Karpas-422 (cell line): ENCODE results near the gene DCTN4. TPM values are rescaled to one million over a fixed set of nuclear protein-coding genes. Genes with fewer than 3 reads are reported as not detected.
"Not testable (repeated sequence)": the region's sequence is repeated elsewhere in the genome, so short reads cannot be mapped to it uniquely, and the experiment has no call there.

Experiments used
- DNase-seq: peaks from one replicate; pipeline ENCODE4 v3.0.0-alpha.2; 2015
- H2AFZ ChIP-seq: fragments of 200-600 bp; sonication (generic); 2 replicates; pipeline ENCODE4 v1.6.1; 2014; ENCODE audit warnings: antibody characterized with exemption, low read length, mixed read lengths
- H3K27ac ChIP-seq: fragments of 200-600 bp; sonication (generic); 2 replicates; pipeline ENCODE4 v1.5.1; 2014; ENCODE audit warnings: mild to moderate bottlenecking, low read length, moderate library complexity
- H3K27me3 ChIP-seq: fragments of 200-600 bp; sonication (generic); 2 replicates; pipeline ENCODE4 v1.6.1; 2014; ENCODE audit warnings: low read length, mixed read lengths
- H3K36me3 ChIP-seq: fragments of 200-600 bp; sonication (generic); 2 replicates; pipeline ENCODE4 v1.6.1; 2014; ENCODE audit warnings: low read length, mixed read lengths; ENCODE audit not compliant: insufficient read depth
- H3K4me1 ChIP-seq: fragments of 200-600 bp; sonication (generic); 2 replicates; pipeline ENCODE4 v1.6.1; 2014; ENCODE audit warnings: mild to moderate bottlenecking, low read length, mixed read lengths
- H3K4me2 ChIP-seq: fragments of 200-600 bp; sonication (generic); 2 replicates; pipeline ENCODE4 v1.6.1; 2014; ENCODE audit warnings: low read length, low read depth, mild to moderate bottlenecking; ENCODE audit not compliant: poor library complexity, severe bottlenecking
- H3K4me3 ChIP-seq: fragments of 200-600 bp; sonication (generic); 2 replicates; pipeline ENCODE4 v1.5.1; 2014; ENCODE audit warnings: mild to moderate bottlenecking, antibody characterized with exemption, low read length, mixed read lengths
- H3K79me2 ChIP-seq: fragments of 200-600 bp; sonication (generic); 2 replicates; pipeline ENCODE4 v1.6.1; 2014; ENCODE audit warnings: mild to moderate bottlenecking, low read length, mixed read lengths
- H3K9ac ChIP-seq: fragments of 200-600 bp; sonication (generic); 2 replicates; pipeline ENCODE4 v1.6.0; 2014; ENCODE audit warnings: low read length
- H3K9me2 ChIP-seq: fragments of 200-600 bp; sonication (generic), shearing (Covaris generic); replicated peaks from 2 replicates; pipeline ENCODE4 v1.6.0; 2014; ENCODE audit warnings: mild to moderate bottlenecking, low read length, moderate library complexity; ENCODE audit not compliant: insufficient read depth
- H3K9me3 ChIP-seq: fragments of 300-700, 200-600 bp; sonication (generic); 2 replicates; pipeline ENCODE4 v1.6.1; 2014; ENCODE audit warnings: low read length, mixed read lengths
- H4K20me1 ChIP-seq: fragments of 200-600 bp; sonication (generic); 2 replicates; pipeline ENCODE4 v1.6.1; 2014; ENCODE audit warnings: mild to moderate bottlenecking, antibody characterized with exemption, low read length, low read depth; ENCODE audit not compliant: insufficient read depth
- total RNA-seq: library from RNA; depleted of rRNA; stranded (reverse); fragments of >200 nt; shearing (Covaris generic); gene quantifications from 2 replicates; pipeline ENCODE4 v1.2.3, GENCODE V29; 2014; ENCODE audit warnings: low replicate concordance; rRNA removed

The DCTN4 gene
- 20.5 and 37.5 TPM in 2 replicates for total RNA-seq

DNA sequence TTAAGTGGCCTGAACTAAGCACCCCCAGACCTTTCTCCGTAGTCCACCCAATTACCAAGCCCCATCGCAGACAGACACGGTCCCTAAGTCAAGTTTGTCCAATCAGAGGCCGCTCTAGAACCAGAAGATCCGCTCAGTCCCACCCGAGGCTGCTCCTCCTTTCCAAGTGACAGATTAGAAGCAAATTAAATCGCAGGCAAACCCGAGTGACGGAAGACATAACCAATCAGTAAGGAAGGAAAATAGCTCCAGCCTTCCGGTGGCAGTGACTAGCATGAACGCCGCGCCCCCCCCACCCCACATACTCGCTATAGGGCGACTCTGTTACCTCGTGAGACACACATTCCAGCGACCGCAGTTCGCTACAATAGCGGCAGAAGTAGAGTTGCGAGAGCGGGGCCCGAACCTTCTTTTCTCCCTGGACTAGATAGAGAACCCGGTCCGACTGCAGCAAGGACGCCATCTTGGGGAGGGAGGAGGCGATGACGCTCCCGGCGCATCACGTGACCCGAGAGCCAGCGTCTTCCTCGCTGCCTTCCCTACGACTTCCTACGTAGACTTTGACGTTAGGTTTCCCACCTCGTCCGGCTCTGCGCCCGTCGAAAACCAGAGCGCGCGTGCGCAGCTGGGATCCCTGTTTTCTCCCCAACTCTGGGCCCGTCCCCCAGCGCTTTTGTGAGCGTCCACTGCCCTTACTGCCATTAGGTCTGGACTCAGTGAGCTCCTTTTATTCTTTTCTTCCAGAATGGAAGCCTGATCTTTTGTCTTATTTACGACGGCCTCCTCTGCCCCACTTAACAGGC lies at the start of gene DCTN4:
DCTN4 (minus strand) TSS at position 487 of the 803 bp plus-strand sequence; CDS start at position 463, 24 bp downstream.
- no peaks in the 10 kb centered on the region for H3K9me2 ChIP-seq
- no peaks in the 10 kb centered on the region for H3K27me3 ChIP-seq
- peak within 1 kb of the TSS; percentile 72 for H3K4me2 ChIP-seq
- peak within 1 kb of the TSS; percentile 65 for H3K27ac ChIP-seq
- peak; percentile 98 for DNase-seq
- H3K9ac ChIP-seq = peak within 1 kb of the TSS; percentile 82
- H2AFZ ChIP-seq = peak within 1 kb of the TSS; percentile 77
- H3K4me1 ChIP-seq = peaks cover 18% of the 10 kb centered on the region
- no peaks in the 10 kb centered on the region for H4K20me1 ChIP-seq
- H3K4me3 ChIP-seq = peak within 1 kb of the TSS; percentile 93
- H3K9me3 ChIP-seq = no peaks in the 10 kb centered on the region
- H3K36me3 ChIP-seq = peaks cover 18% of the 10 kb centered on the region; the same call in 1 of the 2 replicates
- H3K79me2 ChIP-seq = peaks cover 45% of the 10 kb centered on the region

DNA sequence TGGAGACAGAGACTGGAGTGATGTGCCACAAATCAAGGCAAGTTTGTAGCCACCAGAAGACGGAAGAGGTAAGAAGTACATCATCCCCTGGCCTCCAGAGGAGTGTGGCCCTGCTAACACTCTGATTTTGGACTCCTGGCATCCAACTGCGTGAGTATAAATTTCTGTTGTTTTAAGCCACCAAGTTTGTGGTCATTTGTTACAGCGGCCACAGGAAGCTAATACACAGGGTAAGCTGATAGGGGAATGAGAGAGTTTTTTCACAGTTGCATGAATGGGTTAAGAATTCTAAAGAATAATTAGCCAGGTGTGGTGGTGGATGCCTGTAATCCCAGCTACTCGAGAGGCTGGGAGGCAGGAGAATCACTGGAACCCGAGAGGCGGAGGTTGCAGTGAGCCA lies 45.6 kb upstream of the DCTN4 start:
- no peaks in the 10 kb centered on the region for H4K20me1 ChIP-seq
- H3K9me2 ChIP-seq = no peaks in the 10 kb centered on the region
- no peak overlapping the region for H3K9ac ChIP-seq
- no peak overlapping the region for H3K4me3 ChIP-seq
- DNase-seq = no peak
- H2AFZ ChIP-seq = no peak overlapping the region
- no peaks in the 10 kb centered on the region for H3K27me3 ChIP-seq
- H3K36me3 ChIP-seq = no peaks in the 10 kb centered on the region
- H3K79me2 ChIP-seq = no peaks in the 10 kb centered on the region
- no peaks in the 10 kb centered on the region for H3K9me3 ChIP-seq
- no peak overlapping the region for H3K4me2 ChIP-seq
- H3K27ac ChIP-seq = no peak overlapping the region
- peaks cover 7% of the 10 kb centered on the region for H3K4me1 ChIP-seq

DNA sequence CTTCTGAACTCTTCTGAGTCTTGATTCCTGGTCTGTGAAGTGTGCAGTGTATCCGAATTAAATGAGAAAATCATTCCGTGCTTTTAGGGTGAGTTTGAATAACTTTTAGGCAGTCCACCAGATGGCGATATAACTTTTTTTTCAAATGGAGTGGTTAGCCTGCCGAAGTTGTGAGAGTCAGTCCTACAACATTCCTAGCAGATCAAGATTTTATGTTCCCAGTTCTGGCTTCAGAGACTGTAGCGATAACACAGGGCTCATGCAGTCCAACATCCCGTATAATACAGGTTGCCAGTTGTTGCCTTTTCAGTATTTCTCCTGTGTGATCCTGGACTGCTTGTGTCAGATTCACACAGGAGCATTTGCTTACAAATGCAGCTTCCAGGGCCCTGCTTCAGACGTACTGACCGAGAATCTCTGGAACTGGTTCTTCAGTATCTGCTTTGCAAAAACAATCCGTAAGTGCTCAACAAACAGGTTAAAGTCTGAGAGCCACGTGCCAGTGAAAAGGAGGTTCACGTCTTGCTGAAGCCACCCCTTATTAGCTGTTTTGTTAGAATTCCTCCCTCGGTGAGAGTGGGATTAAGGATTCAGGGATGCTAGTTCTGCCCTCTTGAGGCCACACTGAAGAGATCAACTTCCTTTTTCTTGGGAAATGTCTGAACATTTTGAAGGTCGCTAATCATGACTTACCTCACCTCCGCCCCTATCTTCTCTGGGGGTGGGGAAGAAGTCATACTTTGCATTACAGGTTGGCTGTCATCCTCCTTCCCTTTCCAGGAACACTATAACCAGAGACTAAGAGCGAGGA lies 42.5 kb upstream of the DCTN4 start:
- H3K4me3 ChIP-seq = no peak overlapping the region; the same call in 1 of the 2 replicates
- peak overlapping the region; percentile 20 for H3K4me2 ChIP-seq
- no peak overlapping the region for H3K27ac ChIP-seq
- no peaks in the 10 kb centered on the region for H4K20me1 ChIP-seq
- peaks cover 7% of the 10 kb centered on the region for H3K4me1 ChIP-seq
- peak; percentile 74 for DNase-seq
- no peaks in the 10 kb centered on the region for H3K27me3 ChIP-seq
- H3K9ac ChIP-seq = no peak overlapping the region
- no peaks in the 10 kb centered on the region for H3K9me2 ChIP-seq
- no peaks in the 10 kb centered on the region for H3K9me3 ChIP-seq
- H3K36me3 ChIP-seq = no peaks in the 10 kb centered on the region
- no peaks in the 10 kb centered on the region for H3K79me2 ChIP-seq
- H2AFZ ChIP-seq = peak overlapping the region; percentile 39; the same call in 1 of the 2 replicates

DNA sequence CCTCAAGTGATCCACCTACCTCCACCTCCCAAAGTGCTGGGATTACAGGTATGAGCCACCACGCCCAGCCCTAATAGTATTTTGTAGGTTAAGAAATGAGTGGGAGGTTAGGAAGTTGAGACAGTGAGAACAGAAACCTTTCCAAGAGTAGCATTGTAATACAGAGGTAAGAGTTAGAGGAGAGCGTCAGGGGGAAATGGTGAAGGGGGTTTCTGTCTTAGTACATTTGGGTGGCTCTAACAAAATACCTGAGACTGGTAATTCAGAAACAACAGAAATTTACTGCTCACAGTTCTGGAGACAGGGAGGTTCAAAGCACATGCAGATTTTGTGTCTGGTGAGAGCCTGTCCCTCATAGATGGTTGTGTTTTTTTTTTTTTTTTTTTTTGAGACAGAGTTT lies 38.6 kb upstream of the DCTN4 start:
- Histone ChIP-seq H3K36me3 (no peaks in the 10 kb centered on the region), H3K79me2 (no peaks in the 10 kb centered on the region), H3K27me3 (no peaks in the 10 kb centered on the region), H3K4me1 (peaks cover 7% of the 10 kb centered on the region), H4K20me1 (no peaks in the 10 kb centered on the region), H3K9ac (no peak overlapping the region), H3K4me2 (no peak overlapping the region), H3K4me3 (no peak overlapping the region), H3K27ac (no peak overlapping the region), H3K9me3 (no peaks in the 10 kb centered on the region), H2AFZ (no peak overlapping the region), H3K9me2 (no peaks in the 10 kb centered on the region)
- DNase-seq = no peak

DNA sequence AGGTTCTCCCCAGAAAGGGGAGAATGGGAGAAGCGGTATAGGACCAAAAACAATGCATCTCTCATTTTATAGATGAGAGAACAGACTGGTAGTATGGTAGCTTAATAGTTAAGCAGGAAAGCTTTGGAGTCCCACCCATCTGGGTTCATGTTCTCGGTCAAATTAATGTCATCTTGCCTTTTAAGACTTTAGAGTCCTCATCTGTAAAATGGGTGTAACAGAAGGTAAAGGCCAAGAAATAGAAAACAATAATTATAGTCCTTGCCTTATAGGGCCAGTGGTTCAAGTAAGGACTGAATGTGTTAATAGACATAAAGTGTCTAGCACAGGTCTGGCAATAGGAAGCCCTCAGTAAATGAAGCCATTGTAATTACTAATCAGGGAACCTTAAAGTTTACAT lies 36.1 kb upstream of the DCTN4 start:
- H3K9ac ChIP-seq = no peak overlapping the region
- H3K79me2 ChIP-seq = no peaks in the 10 kb centered on the region
- no peak overlapping the region for H3K4me2 ChIP-seq
- no peak overlapping the region for H3K27ac ChIP-seq
- H3K9me2 ChIP-seq = no peaks in the 10 kb centered on the region
- H3K27me3 ChIP-seq = no peaks in the 10 kb centered on the region
- DNase-seq = no peak
- H3K36me3 ChIP-seq = no peaks in the 10 kb centered on the region
- no peak overlapping the region for H3K4me3 ChIP-seq
- no peaks in the 10 kb centered on the region for H3K9me3 ChIP-seq
- H4K20me1 ChIP-seq = no peaks in the 10 kb centered on the region
- no peaks in the 10 kb centered on the region for H3K4me1 ChIP-seq
- no peak overlapping the region for H2AFZ ChIP-seq

DNA sequence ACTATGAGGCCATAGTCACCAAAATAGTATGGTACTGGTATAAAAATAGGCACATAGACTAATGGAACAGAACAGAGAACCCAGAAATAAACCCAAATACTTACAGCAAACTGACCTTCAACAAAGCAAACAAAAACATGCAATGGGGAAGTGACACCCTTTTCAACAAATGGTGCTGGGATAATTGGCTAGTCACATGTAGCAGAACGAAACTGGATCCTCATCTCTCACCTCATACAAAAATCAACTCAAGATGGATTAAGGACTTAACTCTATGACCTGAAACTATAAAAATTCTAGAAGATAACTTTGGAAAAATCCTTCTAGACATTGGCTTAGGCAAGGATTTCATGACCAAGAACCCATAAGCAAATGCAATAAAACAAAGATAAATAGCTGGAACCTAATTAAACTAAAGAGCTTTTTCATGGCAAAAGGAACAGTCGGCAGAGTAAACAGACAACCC lies 34.6 kb upstream of the DCTN4 start:
- not testable (repeated sequence) for H4K20me1 ChIP-seq, H3K79me2 ChIP-seq, H3K27me3 ChIP-seq, H3K9me3 ChIP-seq, H3K4me3 ChIP-seq, H2AFZ ChIP-seq, H3K9ac ChIP-seq, H3K4me1 ChIP-seq, H3K36me3 ChIP-seq, DNase-seq, H3K4me2 ChIP-seq, H3K27ac ChIP-seq, H3K9me2 ChIP-seq

DNA sequence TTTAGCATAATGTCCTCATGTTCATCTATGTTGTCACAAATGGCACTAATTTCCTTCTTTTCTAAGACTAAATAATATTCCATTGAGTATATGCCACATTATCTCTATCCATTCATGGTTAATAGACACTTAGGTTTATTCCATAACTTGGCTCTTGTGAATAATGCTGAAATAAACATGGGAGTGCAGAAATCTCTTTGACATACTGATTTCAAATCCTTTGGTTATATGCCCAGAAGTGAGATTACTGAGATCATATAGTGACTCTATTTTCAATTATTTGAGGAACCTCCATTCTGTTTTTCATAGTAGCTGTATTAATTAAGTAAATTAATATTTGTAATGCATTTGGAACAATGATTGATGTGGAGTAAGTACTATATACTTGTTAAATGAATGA lies 32.7 kb upstream of the DCTN4 start:
- no peaks in the 10 kb centered on the region for H3K27me3 ChIP-seq
- no peak overlapping the region for H3K4me3 ChIP-seq
- no peak overlapping the region for H3K4me2 ChIP-seq
- no peaks in the 10 kb centered on the region for H4K20me1 ChIP-seq
- no peaks in the 10 kb centered on the region for H3K9me2 ChIP-seq
- H3K9me3 ChIP-seq = no peaks in the 10 kb centered on the region
- no peak for DNase-seq
- no peaks in the 10 kb centered on the region for H3K4me1 ChIP-seq
- no peak overlapping the region for H3K27ac ChIP-seq
- H3K79me2 ChIP-seq = no peaks in the 10 kb centered on the region
- H3K36me3 ChIP-seq = no peaks in the 10 kb centered on the region
- no peak overlapping the region for H2AFZ ChIP-seq
- H3K9ac ChIP-seq = no peak overlapping the region

DNA sequence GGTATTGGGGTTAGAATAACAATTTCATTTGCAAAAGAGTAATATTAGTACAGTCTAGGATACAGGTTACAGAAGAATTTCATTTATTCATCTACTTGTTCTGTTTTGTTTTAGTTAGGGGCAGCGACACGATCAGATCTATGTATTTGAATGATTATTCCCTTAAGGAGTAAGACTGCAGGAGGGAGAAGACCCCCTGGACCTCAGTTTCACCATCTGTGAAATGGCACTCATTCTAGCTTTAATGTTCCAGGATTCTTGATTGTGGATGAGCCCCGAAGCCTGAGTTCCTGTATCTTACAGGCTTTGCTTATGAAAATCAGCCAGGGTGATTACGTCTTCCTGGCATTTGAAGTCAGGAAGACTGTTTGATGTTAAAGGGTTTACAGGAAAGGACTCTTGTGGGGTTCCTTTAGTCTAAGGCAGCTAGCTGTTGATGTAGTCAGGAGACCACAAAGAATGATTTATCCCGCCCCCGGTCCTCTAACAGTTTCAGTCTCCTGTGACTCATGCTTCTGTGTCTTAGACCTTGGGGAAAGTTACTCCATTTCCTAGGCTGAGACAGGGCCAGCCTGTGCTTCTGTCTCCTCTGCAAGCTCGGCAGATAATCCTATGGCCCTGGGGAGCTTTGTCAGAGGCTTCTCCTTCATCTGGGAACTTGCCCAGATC lies 31.3 kb upstream of the DCTN4 start:
- Histone ChIP-seq H3K36me3 (no peaks in the 10 kb centered on the region), H3K4me3 (no peak overlapping the region), H3K4me1 (no peaks in the 10 kb centered on the region), H3K27me3 (no peaks in the 10 kb centered on the region), H3K9ac (no peak overlapping the region), H4K20me1 (no peaks in the 10 kb centered on the region), H3K9me2 (no peaks in the 10 kb centered on the region), H2AFZ (no peak overlapping the region), H3K27ac (no peak overlapping the region), H3K79me2 (no peaks in the 10 kb centered on the region), H3K9me3 (no peaks in the 10 kb centered on the region), H3K4me2 (no peak overlapping the region)
- DNase-seq = no peak
